ENCODE data around the gene TSPAN9.

The TSPAN9 gene

GRCh38 chr12:3129301-3130056 lies 52.3 kb downstream of the TSPAN9 start:
- no peak overlapping the region for H3K4me3 ChIP-seq (ENCODE audit: low read depth, low read length)
- TF ChIP-seq CTCF (conservative IDR thresholded peaks at IDR 0.05; ENCODE audit: low read depth, low read length) = no peak
- peak; percentile 94 for DNase-seq (ENCODE audit: low read depth)

- no peak for DNase-seq (ENCODE audit: low read depth)
- no peak for TF ChIP-seq CTCF (conservative IDR thresholded peaks at IDR 0.05; ENCODE audit: low read depth, low read length)
- no peak overlapping the region for H3K4me3 ChIP-seq (ENCODE audit: low read depth, low read length)
Observed at GRCh38 chr12:3130057-3130830, 53.1 kb downstream of the TSPAN9 start.

- no peak overlapping the region for H3K4me3 ChIP-seq (ENCODE audit: low read depth, low read length)
Observed at GRCh38 chr12:3131129-3131528, 54.0 kb downstream of the TSPAN9 start.

GRCh38 chr12:3132636-3133404 lies 55.6 kb downstream of the TSPAN9 start:
- TF ChIP-seq CTCF (conservative IDR thresholded peaks at IDR 0.05; ENCODE audit: low read depth, low read length) = no peak
- H3K4me3 ChIP-seq (ENCODE audit: low read depth, low read length) = no peak overlapping the region
- peak; percentile 79 for DNase-seq (ENCODE audit: low read depth)

More at GRCh38 chr12:3131129-3131528, 54.0 kb downstream of the TSPAN9 start:
- no peak for TF ChIP-seq CTCF (conservative IDR thresholded peaks at IDR 0.05; ENCODE audit: low read depth, low read length)
- no peak for DNase-seq (ENCODE audit: low read depth)

GRCh38 chr12:3133405-3133783 lies 56.2 kb downstream of the TSPAN9 start:
- H3K4me3 ChIP-seq (ENCODE audit: low read depth, low read length) = no peak overlapping the region
- no peak for TF ChIP-seq CTCF (conservative IDR thresholded peaks at IDR 0.05; ENCODE audit: low read depth, low read length)
- DNase-seq (ENCODE audit: low read depth) = no peak

- DNase-seq (ENCODE audit: low read depth) = no peak
- no peak for TF ChIP-seq CTCF (conservative IDR thresholded peaks at IDR 0.05; ENCODE audit: low read depth, low read length)
- H3K4me3 ChIP-seq (ENCODE audit: low read depth, low read length) = no peak overlapping the region
Observed at GRCh38 chr12:3134126-3134525, 56.9 kb downstream of the TSPAN9 start.
